ENCODE data around the gene SPATC1L. TPM values are rescaled to one million over a fixed set of nuclear protein-coding genes. Genes with fewer than 3 reads are reported as not detected.

The SPATC1L gene
- total and polyA plus RNA-seq, 2 donors from 2014 or later: 3.7 to 8.7 TPM

GRCh38 chr21:46136739-46137349 lies 47.4 kb downstream of the SPATC1L start:
- TF ChIP-seq CTCF (IDR thresholded peaks at IDR 0.05; ENCODE audit: borderline replicate concordance, extremely low read depth, insufficient read depth): no peak
- Histone ChIP-seq H3K27me3 (ENCODE audit: control insufficient read depth, insufficient read depth, low read length) (no peaks in the 10 kb centered on the region), H3K4me1 (ENCODE audit: control insufficient read depth in 2 of 3, insufficient read depth in 2 of 3, low read depth in 1 of 3, low read length in 3 of 3) (no peaks in the 10 kb centered on the region), H3K9ac (ENCODE audit: low read length in 3 of 3) (no peak overlapping the region), H3K9me3 (ENCODE audit: control insufficient read depth in 2 of 3, insufficient read depth in 1 of 3, low read length in 3 of 3) (no peaks in the 10 kb centered on the region), H3K4me3 (ENCODE audit: low read length in 3 of 3) (no peak overlapping the region), H3K27ac (ENCODE audit: low read depth in 2 of 2, low read length in 2 of 2) (no peak overlapping the region), H3K36me3 (ENCODE audit: control insufficient read depth in 2 of 3, insufficient read depth in 3 of 3, low read length in 3 of 3) (peaks cover 0 to 13% (median 0%) of the 10 kb centered on the region in 3 donors)
- DNase-seq: no peak
- intact Hi-C loops (cut with DNase I): no loop called here
- no peak for FAIRE-seq

DNA sequence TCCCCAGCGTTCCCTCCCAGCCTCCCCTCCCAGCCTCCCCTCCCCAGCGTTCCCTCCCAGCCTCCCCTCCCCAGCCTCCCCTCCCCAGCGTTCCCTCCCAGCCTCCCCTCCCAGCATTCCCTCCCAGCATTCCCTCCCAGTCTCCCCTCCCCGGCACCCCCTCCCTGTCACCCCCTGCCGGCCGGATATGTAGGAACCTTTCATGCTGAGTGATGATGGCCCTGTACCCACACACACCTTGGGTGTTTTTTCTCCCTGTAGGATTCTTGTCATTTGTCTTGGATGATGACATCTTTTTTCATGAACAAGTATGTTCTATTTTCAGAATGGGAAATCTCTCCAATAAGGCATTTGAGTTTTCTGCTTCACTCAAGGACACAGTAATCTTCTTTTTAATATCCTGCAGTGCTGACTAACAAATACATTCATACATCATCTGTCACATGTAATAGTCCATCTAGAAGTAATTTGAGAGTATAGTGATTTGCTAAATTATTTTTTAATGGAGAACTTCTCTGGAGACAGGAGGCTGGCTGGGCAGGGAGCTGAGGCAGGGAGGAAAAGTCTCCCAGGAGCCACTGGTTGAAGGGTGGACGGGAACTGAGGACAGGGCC lies 48.4 kb downstream of the SPATC1L start:
- peaks cover 0 to 13% (median 0%) of the 10 kb centered on the region in 3 donors for H3K36me3 ChIP-seq (ENCODE audit: control insufficient read depth in 2 of 3, insufficient read depth in 3 of 3, low read length in 3 of 3)
- FAIRE-seq (no peak), DNase-seq (no peak)
- H3K27me3 ChIP-seq (ENCODE audit: control insufficient read depth, insufficient read depth, low read length): no peaks in the 10 kb centered on the region
- H3K9ac ChIP-seq (ENCODE audit: low read length in 3 of 3): no peak overlapping the region
- H3K27ac ChIP-seq (ENCODE audit: low read depth in 2 of 2, low read length in 2 of 2): no peak overlapping the region
- intact Hi-C loops (cut with DNase I): no loop called here
- no peaks in the 10 kb centered on the region for H3K4me1 ChIP-seq (ENCODE audit: control insufficient read depth in 2 of 3, insufficient read depth in 2 of 3, low read depth in 1 of 3, low read length in 3 of 3)
- H3K4me3 ChIP-seq (ENCODE audit: low read length in 3 of 3): no peak overlapping the region
- H3K9me3 ChIP-seq (ENCODE audit: control insufficient read depth in 2 of 3, insufficient read depth in 1 of 3, low read length in 3 of 3): no peaks in the 10 kb centered on the region
- TF ChIP-seq CTCF (IDR thresholded peaks at IDR 0.05; ENCODE audit: borderline replicate concordance, extremely low read depth, insufficient read depth): no peak

- H3K9me3 ChIP-seq (ENCODE audit: control insufficient read depth in 2 of 3, insufficient read depth in 1 of 3, low read length in 3 of 3): no peaks in the 10 kb centered on the region
- no peaks in the 10 kb centered on the region for H3K4me1 ChIP-seq (ENCODE audit: control insufficient read depth in 2 of 3, insufficient read depth in 2 of 3, low read depth in 1 of 3, low read length in 3 of 3)
- no peak overlapping the region for H3K9ac ChIP-seq (ENCODE audit: low read length in 3 of 3)
- no peak for FAIRE-seq
- TF ChIP-seq CTCF (IDR thresholded peaks at IDR 0.05; ENCODE audit: borderline replicate concordance, extremely low read depth, insufficient read depth): no peak
- intact Hi-C loops (cut with DNase I): no loop called here
- no peak overlapping the region for H3K4me3 ChIP-seq (ENCODE audit: low read length in 3 of 3)
- H3K27ac ChIP-seq (ENCODE audit: low read depth in 2 of 2, low read length in 2 of 2): no peak overlapping the region
- peak in 1 of 5 donors; percentile 73 for DNase-seq
- H3K27me3 ChIP-seq (ENCODE audit: control insufficient read depth, insufficient read depth, low read length): no peaks in the 10 kb centered on the region
- peaks cover 0 to 3% (median 0%) of the 10 kb centered on the region in 3 donors for H3K36me3 ChIP-seq (ENCODE audit: control insufficient read depth in 2 of 3, insufficient read depth in 3 of 3, low read length in 3 of 3)
Observed at GRCh38 chr21:46131838-46132651, 52.2 kb downstream of the SPATC1L start.
